ENCODE data around the gene NOS3. TPM values are rescaled to one million over a fixed set of nuclear protein-coding genes. Genes with fewer than 3 reads are reported as not detected.

The NOS3 gene
- total and polyA plus RNA-seq, 9 of the 15 experiments (the other 6 are each of a cell fraction or from before 2014, with no cell fraction given): 1.1 to 121 (median 23.6) TPM

GRCh38 chr7:151059367-151060112, 68.7 kb downstream of the NOS3 start, which contains the start of gene SLC4A2 (continued):
- TF ChIP-seq NKRF (IDR thresholded peaks at IDR 0.05; ENCODE audit: borderline replicate concordance) (peak; percentile 46; the same call in 1 of the 2 replicates), SP1 (CRISPR knock-in tag; IDR thresholded peaks at IDR 0.05) (peak; percentile 46), KLF10 (CRISPR knock-in tag; IDR thresholded peaks at IDR 0.05) (no peak), FOSL1 (tag; conservative IDR thresholded peaks at IDR 0.05) (peak; percentile 50), RBFOX2 (IDR thresholded peaks at IDR 0.05; ENCODE audit: low read depth, low read length) (peak; percentile 68), MYC (IDR thresholded peaks at IDR 0.05; ENCODE audit: low read depth, low read length) (0 out of 2 replicates have a peak, but pooled peaks have one; percentile 8), MYC (CRISPR knock-in tag; IDR thresholded peaks at IDR 0.05; ENCODE audit: borderline replicate concordance, low read depth) (no peak), CSDE1 (IDR thresholded peaks at IDR 0.05) (no peak), ZNF41 (CRISPR knock-in tag; conservative IDR thresholded peaks at IDR 0.05) (no peak), HMG20B (CRISPR knock-in tag; IDR thresholded peaks at IDR 0.05) (no peak), TOE1 (IDR thresholded peaks at IDR 0.05; ENCODE audit: borderline replicate concordance) (peak; percentile 76; the same call in 1 of the 2 replicates), TOE1 (CRISPR knock-in tag; IDR thresholded peaks at IDR 0.05; ENCODE audit: borderline replicate concordance, low read depth) (no peak), ZNF639 (CRISPR knock-in tag; conservative IDR thresholded peaks at IDR 0.05 in 1 of 2, IDR thresholded peaks at IDR 0.05 in 1 of 2) (peak in 1 of 2 experiments; percentile 91; a peak in 2 of 4 replicates), AFF4 (CRISPR knock-in tag; IDR thresholded peaks at IDR 0.05) (no peak), CC2D1A (IDR thresholded peaks at IDR 0.05) (peak; percentile 49), PHF8 (IDR thresholded peaks at IDR 0.05; ENCODE audit: borderline replicate concordance, low read length) (peak; percentile 75; the same call in 1 of the 2 replicates), NFYB (IDR thresholded peaks at IDR 0.05; ENCODE audit: extremely low read depth, insufficient read length) (no peak), BCL6 (CRISPR knock-in tag; IDR thresholded peaks at IDR 0.05) (no peak), HDAC1 (IDR thresholded peaks at IDR 0.05) (peak in 1 of 2 experiments; percentile 81; a peak in 2 of 4 replicates), ELF4 (CRISPR knock-in tag; IDR thresholded peaks at IDR 0.05) (0 out of 2 replicates have a peak, but pooled peaks have one; percentile 4), POLR2G (IDR thresholded peaks at IDR 0.05; ENCODE audit: low read depth, low read length) (peak; percentile 71)

All from K562 (cell line).